GM19372 (cell line): ENCODE measurements around the gene CLIC6.

Source experiments
- ATAC-seq: cut with Tn5 transposase; IDR thresholded peaks from one replicate; pipeline ENCODE4 v1.9.1; 2021; ENCODE audit warnings: mild to moderate bottlenecking, low read depth, moderate library complexity; ENCODE audit not compliant: unreplicated experiment

CLIC6 gene

DNA sequence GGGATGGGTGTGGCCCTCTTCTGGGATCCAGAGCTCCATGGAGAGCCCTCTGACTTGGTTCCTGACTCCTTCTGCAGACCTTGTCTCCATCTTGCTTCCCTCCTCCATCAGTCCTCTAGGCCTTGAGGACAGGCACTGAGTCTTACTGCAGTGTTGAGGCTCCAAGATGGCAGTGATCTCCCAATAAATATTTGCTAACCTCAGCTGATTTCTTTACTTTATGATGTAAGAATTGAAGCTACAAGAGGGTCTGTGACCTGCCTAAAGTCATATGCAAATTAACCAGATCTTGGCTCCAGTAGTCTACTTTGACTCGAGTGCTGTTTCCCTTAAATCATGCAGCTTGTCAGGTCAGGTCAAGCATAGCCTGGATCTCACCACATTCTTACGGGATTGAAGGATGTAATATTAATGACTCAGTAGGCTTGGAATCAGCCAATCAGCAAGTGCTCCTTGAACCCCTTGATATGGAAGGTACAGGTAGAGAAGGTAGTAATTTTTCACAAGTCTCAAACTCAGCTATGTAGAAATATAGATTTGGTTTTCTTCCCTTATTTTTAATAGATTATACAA is 93.0 kb downstream of the CLIC6 start:
- no peak for ATAC-seq

DNA sequence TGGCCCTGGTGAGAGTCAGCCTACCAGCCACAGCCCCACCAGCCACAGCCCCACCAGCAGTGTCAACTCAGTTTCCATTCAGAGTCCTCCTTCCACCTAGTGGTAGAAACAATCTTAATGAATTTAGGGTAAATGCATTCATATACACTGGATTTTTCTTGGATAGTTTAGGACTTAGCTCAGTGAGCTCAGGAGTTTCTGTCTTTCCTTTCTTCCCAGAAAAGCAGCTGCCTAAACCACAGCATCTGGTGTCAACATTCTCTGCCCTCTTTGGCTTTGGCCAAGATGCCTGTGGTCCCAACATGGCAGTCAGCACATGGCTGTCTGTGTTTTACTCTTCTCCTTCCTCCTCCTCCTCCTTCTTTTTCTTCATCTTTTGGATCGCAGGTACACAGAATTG is 94.0 kb downstream of the CLIC6 start:
- ATAC-seq, result no peak

DNA sequence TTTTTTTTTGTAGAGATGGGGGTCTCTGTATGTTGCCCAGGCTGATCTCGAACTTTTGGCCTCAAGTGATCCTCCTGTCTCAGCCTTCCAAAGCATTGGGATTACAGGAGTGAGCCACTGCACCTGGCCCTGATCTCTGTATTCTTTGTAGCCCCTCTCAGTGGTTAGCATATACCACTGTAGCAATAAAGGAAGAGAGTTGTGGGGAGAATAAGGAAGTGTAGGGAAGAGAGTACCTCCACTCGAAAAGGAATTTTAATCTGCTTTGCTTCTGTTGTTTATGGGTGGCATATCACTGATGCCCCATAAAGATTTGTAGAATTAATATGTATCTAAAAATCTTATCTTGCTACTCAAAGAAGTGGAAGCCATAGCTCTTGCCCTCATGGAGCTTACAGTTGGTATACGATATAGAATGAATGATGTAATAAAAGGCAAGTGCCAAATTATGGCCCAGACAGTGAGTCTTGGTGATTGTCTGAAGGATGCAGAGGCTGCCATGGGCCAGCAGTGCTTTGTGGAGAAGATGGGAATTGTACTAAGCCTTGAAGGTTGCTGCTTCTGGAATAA is 96.0 kb downstream of the CLIC6 start:
- ATAC-seq, result no peak

DNA sequence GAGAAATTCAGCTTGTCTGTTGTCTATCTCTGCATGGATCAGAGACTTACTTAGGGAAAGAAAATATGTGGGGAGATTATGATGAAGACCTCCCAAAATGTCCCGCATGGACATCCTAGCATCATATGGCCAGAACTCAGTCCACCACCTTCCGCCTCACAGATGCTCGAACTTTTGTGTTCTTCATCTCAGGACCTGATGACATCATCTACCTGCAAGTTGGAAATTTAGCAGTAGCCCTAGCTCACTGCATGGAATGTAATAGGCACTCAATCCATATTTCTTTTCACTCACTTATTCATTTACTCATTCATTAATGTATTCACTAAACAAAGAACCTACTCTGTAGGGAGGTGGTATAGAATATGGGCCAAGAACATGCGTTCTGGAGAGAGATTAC is 96.8 kb downstream of the CLIC6 start:
- ATAC-seq, result no peak

DNA sequence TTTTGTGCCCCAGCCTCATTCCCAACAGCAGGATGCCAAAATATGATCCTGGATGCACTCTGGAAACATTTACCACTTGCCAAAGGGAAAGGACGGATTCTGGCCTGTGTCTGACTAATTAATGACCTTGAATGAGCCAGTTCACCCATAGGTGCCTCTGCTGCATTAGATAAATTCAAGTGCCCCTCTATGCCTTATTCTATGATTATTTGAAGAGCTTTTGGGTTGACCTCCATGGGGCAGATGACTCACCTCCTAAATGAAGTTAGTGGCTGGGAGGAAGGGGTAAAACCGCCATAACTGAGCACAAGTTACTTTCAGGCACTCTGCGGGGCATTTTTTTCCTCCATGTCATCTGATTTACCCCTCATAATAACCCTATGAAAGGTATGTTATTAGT is 98.1 kb downstream of the CLIC6 start:
- no peak for ATAC-seq
